Liver (tissue), 9 donors: ENCODE measurements around the gene MFNG. TPM values are rescaled to one million over a fixed set of nuclear protein-coding genes. Genes with fewer than 3 reads are reported as not detected.
A peak's percentile ranks its signal among the peaks of the same experiment; 100 is the strongest.

ENCODE experiments used
- DNase-seq: peaks from one replicate; pipeline ENCODE4 v3.0.0-alpha.2; 2017; ENCODE audit warnings: low spot score
- H3K27ac ChIP-seq, 2 donors: one replicate each; pipeline ENCODE4 v1.7.0; 2013; ENCODE audit warnings: inconsistent platforms in 2 of 2, low read length in 2 of 2, control low read depth in 1 of 2, low read depth in 1 of 2, mild to moderate bottlenecking in 1 of 2
- H3K27me3 ChIP-seq, 4 donors: one replicate each; pipeline versions ENCODE4 v1.6.1 to v1.7.0; 2013; ENCODE audit warnings: low read length in 3 of 4, inconsistent platforms in 1 of 4, mild to moderate bottlenecking in 1 of 4, moderate library complexity in 1 of 4; ENCODE audit not compliant: control insufficient read depth in 4 of 4, insufficient read depth in 4 of 4
- H3K36me3 ChIP-seq, 4 donors: one replicate each; pipeline versions ENCODE4 v1.6.1 to v1.7.0; 2013; ENCODE audit warnings: low read length in 3 of 4, mild to moderate bottlenecking in 3 of 4, low read depth in 1 of 4, moderate library complexity in 1 of 4; ENCODE audit not compliant: control insufficient read depth in 4 of 4, insufficient read depth in 3 of 4
- H3K4me1 ChIP-seq, 4 donors: one replicate each; pipeline versions ENCODE4 v1.6.1 to v1.7.0; 2013; ENCODE audit warnings: low read length in 3 of 4, mild to moderate bottlenecking in 3 of 4, moderate library complexity in 1 of 4; ENCODE audit not compliant: control insufficient read depth in 4 of 4, insufficient read depth in 4 of 4
- H3K4me3 ChIP-seq, 3 donors: one replicate each; pipeline versions ENCODE4 v1.6.1 to v1.7.0; 2013; ENCODE audit warnings: low read length in 3 of 3, control low read depth in 1 of 3, low read depth in 1 of 3, mild to moderate bottlenecking in 1 of 3
- H3K9ac ChIP-seq, 2 donors: one replicate each; pipeline ENCODE4 v1.7.0; 2013; ENCODE audit warnings: low read length in 2 of 2, mild to moderate bottlenecking in 2 of 2, moderate library complexity in 2 of 2, control low read depth in 1 of 2, low read depth in 1 of 2
- H3K9me3 ChIP-seq, 4 donors: one replicate each; pipeline versions ENCODE4 v1.6.1 to v1.7.0; 2013; ENCODE audit warnings: low read length in 3 of 4; ENCODE audit not compliant: control insufficient read depth in 4 of 4
- ATF3 ChIP-seq: IDR thresholded peaks from 2 replicates; pipeline ENCODE4 v1.6.1; 2016; ENCODE audit warnings: antibody characterized with exemption
- CTCF ChIP-seq: fragments of 150-350 bp; IDR thresholded peaks from 2 replicates; pipeline ENCODE4 v1.5.1; 2017; ENCODE audit warnings: improper control_type of control experiment, low read depth, low read length; ENCODE audit not compliant: missing input control
- EGR1 ChIP-seq, 2 donors: IDR thresholded peaks; 2 replicates each; pipeline ENCODE4 v1.6.1; 2016 to 2018; ENCODE audit warnings: antibody characterized with exemption in 2 of 2, low read depth in 2 of 2
- FOXA1 ChIP-seq: IDR thresholded peaks from 2 replicates; pipeline ENCODE4 v1.6.1; 2016; ENCODE audit warnings: antibody characterized with exemption
- FOXA2 ChIP-seq: IDR thresholded peaks from 2 replicates; pipeline ENCODE4 v1.6.1; 2016; ENCODE audit warnings: antibody characterized with exemption
- GABPA ChIP-seq, 2 donors: IDR thresholded peaks in 1 of 2; conservative IDR thresholded peaks in 1 of 2; 2 replicates each; pipeline ENCODE4 v1.6.1; 2016; ENCODE audit warnings: antibody characterized with exemption in 2 of 2, mild to moderate bottlenecking in 1 of 2, moderate library complexity in 1 of 2
- HNF4A ChIP-seq, 2 donors: conservative IDR thresholded peaks; 2 replicates each; pipeline ENCODE4 v1.6.1; 2016; ENCODE audit warnings: antibody characterized with exemption in 2 of 2, mild to moderate bottlenecking in 2 of 2
- HNF4G ChIP-seq: IDR thresholded peaks from 2 replicates; pipeline ENCODE4 v1.6.1; 2016; ENCODE audit warnings: antibody characterized with exemption
- MAX ChIP-seq: IDR thresholded peaks from 2 replicates; pipeline ENCODE4 v1.6.1; 2016; ENCODE audit warnings: antibody characterized with exemption
- NR2F2 ChIP-seq: IDR thresholded peaks from 2 replicates; pipeline ENCODE4 v1.6.1; 2016; ENCODE audit warnings: antibody characterized with exemption
- REST ChIP-seq: IDR thresholded peaks from 2 replicates; pipeline ENCODE4 v1.6.1; 2016; ENCODE audit warnings: antibody characterized with exemption, mild to moderate bottlenecking
- RXRA ChIP-seq, 2 donors: IDR thresholded peaks; 2 replicates each; pipeline ENCODE4 v1.6.1; 2017 to 2018; ENCODE audit warnings: antibody characterized with exemption in 2 of 2, mild to moderate bottlenecking in 1 of 2
- SP1 ChIP-seq: IDR thresholded peaks from 2 replicates; pipeline ENCODE4 v1.6.1; 2018; ENCODE audit warnings: antibody characterized with exemption, mild to moderate bottlenecking
- TAF1 ChIP-seq: conservative IDR thresholded peaks from 2 replicates; pipeline ENCODE4 v1.6.1; 2016; ENCODE audit warnings: antibody characterized with exemption, mild to moderate bottlenecking
- YY1 ChIP-seq: IDR thresholded peaks from 2 replicates; pipeline ENCODE4 v1.6.1; 2016; ENCODE audit warnings: antibody characterized with exemption, mild to moderate bottlenecking
- WGBS: extraction: QIAGEN DNeasy Blood & Tissue Kit; methylation state at CpG from one replicate; pipeline ENCODE4 v1.1.7; 2013; 5-methylcytosine and 5-hydroxymethylcytosine counted together
- polyA plus RNA-seq, 2 donors: library from polyadenylated mRNA; stranded (reverse) in 1 of 2; unstranded in 1 of 2; fragments of 200-250 nt in 1 of 2; fragments of >200 nt in 1 of 2; fragmentation: Nextera tagmentation in 1 of 2; extraction: Ambion mirVana in 1 of 2; gene quantifications; one replicate each; pipeline versions ENCODE4 v1.2.1 to v1.2.3, GENCODE V29; 2013 to 2015
- total RNA-seq, 2 donors: library from RNA; depleted of rRNA; stranded (reverse); fragments of >200 nt; gene quantifications; one replicate each; pipeline ENCODE4 v1.2.3, GENCODE V29; 2014
- donor health status: healthy.
- donor health status: healthy.
- donor health status: healthy.
- donor health status: healthy.
- donor health status: healthy.

MFNG gene
- total and polyA plus RNA-seq, 4 donors = 5.0 to 10.7 (median 7.4) TPM

- Histone ChIP-seq H3K9ac (peak overlapping the region; percentile 34 to 43), H3K4me1 (peaks cover 2 to 9% (median 5%) of the 10 kb centered on the region in 4 donors), H3K27ac (peak overlapping the region; percentile 76 to 77)
These were observed 575 bp downstream of the MFNG start for GRCh38 chr22:37485395-37486223.

GRCh38 chr22:37484480-37485394 lies 1.4 kb downstream of the MFNG start:
- TF ChIP-seq EGR1 (IDR thresholded peaks at IDR 0.05; ENCODE audit: low read depth in 2 of 2) (peak in 1 of 2 donors; percentile 18), REST (no peak), RXRA (IDR thresholded peaks at IDR 0.05) (no peak), ATF3 (no peak), NR2F2 (peak; percentile 89), HNF4A (conservative IDR thresholded peaks at IDR 0.05) (no peak), YY1 (no peak), SP1 (peak; percentile 35), FOXA1 (no peak), CTCF (no peak), FOXA2 (no peak), HNF4G (no peak), MAX (peak; percentile 53), GABPA (IDR thresholded peaks at IDR 0.05 in 1 of 2, conservative IDR thresholded peaks at IDR 0.05 in 1 of 2) (peak in 1 of 2 donors; percentile 70)
- Histone ChIP-seq H3K4me1 (peaks cover 2 to 9% (median 5%) of the 10 kb centered on the region in 4 donors), H3K9me3 (no peaks in the 10 kb centered on the region), H3K36me3 (peaks cover 0 to 2% (median under 1%) of the 10 kb centered on the region in 4 donors), H3K27ac (peak overlapping the region; percentile 76 to 77), H3K4me3 (peak overlapping the region in 2 of 3 donors; percentile 42 to 45), H3K9ac (peak overlapping the region in 1 of 2 donors; percentile 34), H3K27me3 (no peaks in the 10 kb centered on the region)
- WGBS = 69% methylated on average over 39 of the region's 39 CpGs
- DNase-seq = no peak

More at GRCh38 chr22:37485395-37486223, 575 bp downstream of the MFNG start:
- 70% methylated on average over 26 of the region's 26 CpGs for WGBS
- TF ChIP-seq TAF1 (no peak), GABPA (IDR thresholded peaks at IDR 0.05 in 1 of 2, conservative IDR thresholded peaks at IDR 0.05 in 1 of 2) (no peak), EGR1 (IDR thresholded peaks at IDR 0.05; ENCODE audit: low read depth in 2 of 2) (no peak)
- Histone ChIP-seq H3K36me3 (peaks cover 0 to 7% (median 3%) of the 10 kb centered on the region in 4 donors), H3K9me3 (no peaks in the 10 kb centered on the region), H3K4me3 (peak overlapping the region in 2 of 3 donors; percentile 42 to 45), H3K27me3 (no peaks in the 10 kb centered on the region)
- DNase-seq = no peak
